Activated CD4-positive, alpha-beta T cell treated with anti-CD3 and anti-CD28 coated beads, Interleukin-2, amount 50 U/mL, for 4 hours (primary cell): Measurements from ENCODE around the gene FANCI.
A peak's percentile ranks its signal among the peaks of the same experiment; 100 is the strongest.

Experiments used
- DNase-seq, 2 experiments: peaks; one replicate each; pipeline ENCODE4 v3.0.0-alpha.2; 2020

Gene FANCI

GRCh38 chr15:89243691-89244573, at the start of gene FANCI:
Gene FANCI (plus strand): TSS chr15:89243979. CDS start chr15:89247648, 3,669 bp downstream.
- peak; percentile 96 to 97 for DNase-seq

GRCh38 chr15:89194608-89195007, 49.2 kb upstream of the FANCI start:
- DNase-seq, result no peak

- no peak for DNase-seq
Measured at GRCh38 chr15:89195836-89196235, 47.9 kb upstream of the FANCI start.

- DNase-seq, result no peak
Measured at GRCh38 chr15:89196241-89196640, 47.5 kb upstream of the FANCI start.

- no peak for DNase-seq
Measured at GRCh38 chr15:89196994-89197393, 46.8 kb upstream of the FANCI start.

GRCh38 chr15:89197503-89197971, 46.2 kb upstream of the FANCI start:
- no peak for DNase-seq

- no peak for DNase-seq
Measured at GRCh38 chr15:89198196-89198595, 45.6 kb upstream of the FANCI start.

GRCh38 chr15:89198934-89199333, 44.8 kb upstream of the FANCI start:
- no peak for DNase-seq

GRCh38 chr15:89199746-89200145, 44.0 kb upstream of the FANCI start:
- no peak for DNase-seq

GRCh38 chr15:89200182-89200581, 43.6 kb upstream of the FANCI start:
- no peak for DNase-seq

GRCh38 chr15:89201465-89202005, 42.2 kb upstream of the FANCI start:
- DNase-seq, result no peak

GRCh38 chr15:89203705-89204273, 40.0 kb upstream of the FANCI start:
- DNase-seq, result peak in 1 of 2 experiments; percentile 3

- no peak for DNase-seq
Measured at GRCh38 chr15:89205991-89206585, 37.7 kb upstream of the FANCI start.

GRCh38 chr15:89206908-89207331, 36.9 kb upstream of the FANCI start:
- peak; percentile 59 to 64 for DNase-seq

GRCh38 chr15:89208256-89208655, 35.5 kb upstream of the FANCI start:
- DNase-seq, result no peak

- no peak for DNase-seq
Measured at GRCh38 chr15:89209057-89209456, 34.7 kb upstream of the FANCI start.

GRCh38 chr15:89211678-89212170, 32.1 kb upstream of the FANCI start:
- no peak for DNase-seq

GRCh38 chr15:89215627-89216026, 28.2 kb upstream of the FANCI start:
- DNase-seq, result no peak

GRCh38 chr15:89217031-89217430, 26.7 kb upstream of the FANCI start:
- no peak for DNase-seq

GRCh38 chr15:89217686-89218376, 25.9 kb upstream of the FANCI start:
- DNase-seq, result no peak

- no peak for DNase-seq
Measured at GRCh38 chr15:89218531-89218930, 25.2 kb upstream of the FANCI start.

GRCh38 chr15:89221543-89221942, 22.2 kb upstream of the FANCI start, which contains the start of gene RLBP1:
Gene RLBP1 (minus strand): TSS chr15:89221579. CDS start chr15:89218975, 2,604 bp downstream.
- no peak for DNase-seq

- DNase-seq, result no peak
Measured at GRCh38 chr15:89225588-89225987, 18.2 kb upstream of the FANCI start.
